Measurements from ENCODE around the gene LARP4B. TPM values are rescaled to one million over a fixed set of nuclear protein-coding genes. Genes with fewer than 3 reads are reported as not detected.

The LARP4B gene
- total RNA-seq, 1 donor from 2014 or later, result 37.1 TPM

- no peak for ATAC-seq
- no peak for DNase-seq (ENCODE audit: low spot score)
Observed at GRCh38 chr10:839550-840205, 91.8 kb downstream of the LARP4B start.

- ATAC-seq, result no peak
Observed at GRCh38 chr10:836782-837181, 94.7 kb downstream of the LARP4B start.

GRCh38 chr10:834493-834892 is 97.0 kb downstream of the LARP4B start:
- no peak for DNase-seq (ENCODE audit: low spot score)
- ATAC-seq, result no peak

More at GRCh38 chr10:836782-837181, 94.7 kb downstream of the LARP4B start:
- DNase-seq (ENCODE audit: low spot score), result no peak

GRCh38 chr10:829241-829640 is 102.3 kb downstream of the LARP4B start:
- no peak for DNase-seq (ENCODE audit: low spot score)
- no peak for ATAC-seq

- ATAC-seq, result no peak
- no peak for DNase-seq (ENCODE audit: low spot score)
Observed at GRCh38 chr10:828191-828590, 103.3 kb downstream of the LARP4B start.

- ATAC-seq (peak; percentile 71), DNase-seq (ENCODE audit: low spot score) (no peak)
Observed at GRCh38 chr10:824946-825345, 106.6 kb downstream of the LARP4B start.

- ATAC-seq (peak; percentile 53), DNase-seq (ENCODE audit: low spot score) (no peak)
Observed at GRCh38 chr10:824497-824896, 107.0 kb downstream of the LARP4B start.

GRCh38 chr10:822661-823367 is 108.7 kb downstream of the LARP4B start:
- DNase-seq (ENCODE audit: low spot score) (no peak), ATAC-seq (no peak)

- DNase-seq (ENCODE audit: low spot score), result no peak
- no peak for ATAC-seq
Observed at GRCh38 chr10:822197-822596, 109.3 kb downstream of the LARP4B start.

- DNase-seq (ENCODE audit: low spot score), result no peak
- no peak for ATAC-seq
Observed at GRCh38 chr10:821322-821721, 110.2 kb downstream of the LARP4B start.

- DNase-seq (ENCODE audit: low spot score), result no peak
Observed at GRCh38 chr10:819816-820215, 111.7 kb downstream of the LARP4B start.

GRCh38 chr10:819326-819725 is 112.2 kb downstream of the LARP4B start:
- ATAC-seq, result no peak
- no peak for DNase-seq (ENCODE audit: low spot score)

More at GRCh38 chr10:819816-820215, 111.7 kb downstream of the LARP4B start:
- ATAC-seq, result no peak

GRCh38 chr10:818526-819220 is 112.8 kb downstream of the LARP4B start:
- ATAC-seq (no peak), DNase-seq (ENCODE audit: low spot score) (no peak)

GRCh38 chr10:818010-818409 is 113.5 kb downstream of the LARP4B start:
- no peak for DNase-seq (ENCODE audit: low spot score)
- ATAC-seq, result no peak

- ATAC-seq (no peak), DNase-seq (ENCODE audit: low spot score) (no peak)
Observed at GRCh38 chr10:817371-817770, 114.1 kb downstream of the LARP4B start.

- ATAC-seq (no peak), DNase-seq (ENCODE audit: low spot score) (no peak)
Observed at GRCh38 chr10:816958-817357, 114.5 kb downstream of the LARP4B start.

- no peak for ATAC-seq
- no peak for DNase-seq (ENCODE audit: low spot score)
Observed at GRCh38 chr10:816091-816477, 115.4 kb downstream of the LARP4B start.

- ATAC-seq (no peak), DNase-seq (ENCODE audit: low spot score) (no peak)
Observed at GRCh38 chr10:815338-816090, 116.0 kb downstream of the LARP4B start.

GRCh38 chr10:814536-815302 is 116.8 kb downstream of the LARP4B start:
- no peak for ATAC-seq
- DNase-seq (ENCODE audit: low spot score), result no peak

GRCh38 chr10:813286-813685 is 118.2 kb downstream of the LARP4B start:
- DNase-seq (ENCODE audit: low spot score) (no peak), ATAC-seq (no peak)

GRCh38 chr10:812787-813186 is 118.7 kb downstream of the LARP4B start:
- DNase-seq (ENCODE audit: low spot score) (no peak), ATAC-seq (no peak)

Measured in left lobe of liver (tissue), 2 donors.